ENCODE results near the gene SLC6A6.

Gene SLC6A6

DNA sequence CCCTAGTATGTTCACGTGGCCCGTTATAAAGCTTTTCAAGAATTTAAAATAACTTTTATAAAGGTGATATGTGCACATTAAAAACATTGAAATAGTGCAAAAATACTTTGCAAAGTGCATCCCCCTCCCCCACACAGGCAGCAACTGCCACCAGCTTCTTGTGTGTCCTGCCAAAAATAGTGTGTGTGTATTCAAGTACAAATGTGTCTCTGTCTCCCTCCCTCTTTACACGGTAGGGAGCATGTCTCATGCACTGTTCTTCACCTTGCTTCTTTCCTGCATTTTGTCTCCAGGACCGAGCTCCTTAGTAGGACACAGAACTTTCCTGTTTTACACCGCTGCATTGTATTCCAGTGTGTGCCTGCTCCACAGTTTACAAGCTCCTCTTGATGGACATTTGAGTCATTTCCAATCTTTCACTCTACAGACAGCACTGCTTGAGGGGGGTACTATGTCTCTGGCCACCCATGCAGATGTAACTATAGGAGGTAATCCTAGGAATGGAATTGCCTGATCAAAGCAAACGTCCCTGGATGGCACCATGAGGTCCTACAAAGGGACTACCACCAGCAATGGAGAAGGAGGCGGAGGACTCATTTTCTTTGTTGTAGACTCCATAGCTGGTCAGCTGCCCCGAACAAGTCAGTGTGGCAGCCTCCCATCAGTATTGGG lies 52.4 kb downstream of the SLC6A6 start:
- no peak for DNase-seq

DNA sequence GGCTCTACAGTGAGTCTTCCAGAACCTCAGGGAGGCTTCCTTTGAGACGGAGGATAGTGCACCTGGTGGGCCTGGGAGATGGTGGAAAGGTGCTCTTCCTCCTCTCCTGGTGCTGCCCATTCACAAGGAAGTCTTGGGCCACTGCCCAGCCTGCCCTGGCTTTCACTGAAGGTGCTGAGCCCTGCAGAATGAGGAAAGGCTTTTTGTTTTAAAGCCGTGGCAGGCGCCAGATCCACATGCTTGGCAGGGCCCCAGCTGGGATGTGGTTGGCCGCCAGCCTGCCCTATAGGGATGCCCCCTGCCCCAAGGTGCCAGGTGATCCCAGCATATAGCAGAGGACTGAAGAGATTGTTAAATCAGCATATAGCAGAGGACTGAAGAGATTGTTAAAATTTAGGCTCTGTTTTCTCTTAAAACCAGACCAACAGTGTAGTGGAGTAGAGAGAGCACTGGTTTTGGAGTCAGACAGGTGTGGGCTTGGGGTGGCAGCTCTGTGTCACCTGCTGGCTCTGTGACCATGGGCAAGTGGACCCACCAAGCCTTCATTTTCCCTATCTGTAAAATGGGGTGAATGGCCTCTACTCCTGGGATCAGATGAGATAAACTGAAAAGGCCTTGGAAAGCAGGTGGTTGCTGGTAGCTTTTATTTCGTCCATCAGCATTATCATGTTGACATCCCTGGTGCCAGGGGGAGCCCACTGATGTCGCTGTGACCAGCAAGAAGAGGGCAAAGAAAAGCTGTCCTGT lies 53.3 kb downstream of the SLC6A6 start:
- DNase-seq: no peak

DNA sequence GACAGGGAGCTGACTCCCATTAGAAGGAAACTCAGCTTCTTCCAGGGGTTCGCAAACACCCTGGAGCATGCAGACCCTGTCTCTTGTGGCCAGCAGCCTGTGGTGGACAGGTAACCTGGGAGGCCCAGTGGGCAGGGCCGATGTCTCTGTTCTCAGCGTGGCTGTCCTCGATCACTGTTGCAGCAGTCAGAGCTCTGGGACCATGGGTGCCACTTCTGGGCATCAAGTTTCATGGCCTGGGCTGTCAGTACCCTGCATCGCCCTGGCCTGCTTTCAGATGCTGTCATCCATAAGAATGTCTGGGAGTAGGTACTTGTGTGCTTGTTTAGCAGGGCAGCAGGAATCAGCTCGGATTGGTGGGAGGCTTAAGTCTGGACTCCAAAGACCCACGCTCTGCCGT lies 54.4 kb downstream of the SLC6A6 start:
- no peak for DNase-seq

DNA sequence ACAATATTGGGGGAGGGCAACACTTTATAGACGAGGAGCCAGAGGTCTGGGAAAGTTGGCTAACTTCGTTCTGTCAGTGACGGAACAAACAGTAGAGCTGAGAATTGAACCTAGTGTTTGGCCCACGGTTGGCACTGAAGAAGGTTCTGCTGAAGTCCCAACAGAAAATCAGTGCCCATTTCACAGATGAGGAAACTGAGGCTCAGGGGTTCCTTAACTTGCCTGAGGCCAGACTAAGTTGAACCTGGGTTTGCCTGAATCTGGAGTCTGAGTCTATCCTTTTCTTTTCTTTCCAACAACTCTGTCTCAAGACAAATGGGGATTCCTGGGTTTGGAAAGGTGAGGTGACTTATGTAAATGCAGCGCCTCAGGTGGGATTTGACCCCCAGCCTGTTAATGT lies 55.1 kb downstream of the SLC6A6 start:
- no peak for DNase-seq

DNA sequence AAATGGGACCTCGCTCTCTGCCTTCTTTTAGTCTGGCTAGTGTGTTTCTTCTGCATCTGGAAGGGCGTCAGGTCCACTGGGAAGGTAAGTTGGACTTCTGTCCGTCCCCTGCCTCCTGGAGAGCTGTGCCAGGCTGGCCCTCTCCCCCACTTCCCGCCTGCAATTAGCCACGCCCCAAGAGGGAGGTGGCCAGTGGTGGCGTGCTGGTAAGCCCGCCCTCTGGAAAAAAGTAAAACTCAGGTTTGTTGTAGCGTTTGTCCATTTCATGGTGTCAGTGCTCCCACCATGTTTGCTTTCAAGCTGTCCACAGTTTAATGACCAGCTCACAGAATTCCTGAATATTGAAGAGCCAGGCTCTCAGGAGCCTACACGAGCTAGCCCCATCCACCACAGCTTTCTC lies 55.6 kb downstream of the SLC6A6 start:
- no peak for DNase-seq

DNA sequence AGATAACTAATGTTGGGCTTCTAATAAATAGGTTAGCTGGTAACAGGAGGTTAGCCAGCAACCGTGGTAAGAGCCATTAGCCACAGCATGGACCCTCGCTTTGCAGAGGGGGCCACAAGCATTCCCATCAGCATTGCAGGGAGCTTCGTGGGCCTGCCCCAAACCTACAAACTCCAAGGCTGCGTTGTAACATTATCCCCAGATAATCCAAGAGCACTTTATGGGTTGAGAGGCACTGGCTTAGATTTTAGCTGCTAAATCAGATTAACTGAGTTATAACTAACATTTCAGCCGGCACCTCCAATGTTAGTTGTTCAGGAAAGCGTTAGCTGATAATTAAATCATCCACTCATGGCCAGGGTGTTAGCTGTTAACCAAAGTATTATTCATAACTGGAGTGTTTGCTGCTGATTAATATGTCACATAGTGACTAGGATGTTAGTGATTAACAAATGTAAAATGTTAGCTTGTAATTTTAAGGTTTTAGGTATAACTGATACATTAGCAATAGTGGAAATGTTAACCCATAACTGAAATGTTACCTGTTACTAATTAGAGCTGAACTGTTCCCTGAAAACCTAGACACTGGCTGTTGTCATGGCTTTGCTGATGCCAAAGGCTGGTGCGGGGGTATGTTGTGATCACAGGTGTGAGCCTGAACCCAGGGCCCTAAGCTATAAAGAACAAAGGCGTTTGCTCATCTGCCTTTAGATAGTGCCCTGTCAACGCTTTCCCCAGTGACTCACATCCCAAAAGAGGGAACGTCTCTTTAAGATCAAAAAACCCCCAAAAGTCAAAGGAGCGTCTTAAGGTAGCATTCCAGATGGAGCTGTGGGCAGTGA lies 56.2 kb downstream of the SLC6A6 start:
- no peak for DNase-seq

DNA sequence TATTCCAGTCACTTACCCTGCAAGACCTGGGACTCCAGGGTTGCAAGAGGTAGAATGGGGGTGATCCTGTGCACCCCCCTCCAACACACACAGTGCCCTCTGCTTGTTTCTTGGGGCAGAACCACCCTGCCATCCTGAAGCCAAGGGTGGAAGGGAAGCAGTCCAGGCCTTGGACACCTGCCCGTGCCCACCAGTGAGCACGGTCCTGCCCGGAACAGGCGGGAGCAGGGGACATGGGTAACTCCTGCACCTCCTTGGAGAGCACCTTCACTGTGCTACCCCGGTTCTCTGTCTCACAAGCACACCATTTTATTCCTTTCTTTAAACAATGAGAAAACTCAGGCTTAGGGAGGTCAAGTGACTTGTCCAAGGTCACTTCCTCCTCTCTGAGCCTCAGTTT lies 57.0 kb downstream of the SLC6A6 start:
- no peak for DNase-seq

DNA sequence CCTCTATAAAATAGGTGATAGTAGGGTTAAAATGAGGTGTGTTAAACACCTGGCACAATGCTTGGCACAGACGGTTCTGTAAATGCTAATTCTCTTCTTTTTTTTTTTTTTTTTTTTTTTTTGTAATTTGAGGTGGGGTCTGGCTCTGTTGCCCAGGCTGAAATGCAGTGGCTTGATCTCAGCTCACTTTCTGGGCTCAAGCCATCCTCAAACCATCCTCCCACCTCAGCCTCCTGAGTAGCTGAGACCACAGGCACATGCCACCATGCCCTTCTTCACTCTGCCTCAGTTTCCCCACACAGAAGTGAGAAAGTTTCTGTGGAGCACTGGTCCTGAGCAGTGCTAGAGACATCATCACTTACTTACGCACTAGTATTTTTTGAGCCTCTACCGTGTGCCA lies 57.4 kb downstream of the SLC6A6 start:
- DNase-seq: no peak

DNA sequence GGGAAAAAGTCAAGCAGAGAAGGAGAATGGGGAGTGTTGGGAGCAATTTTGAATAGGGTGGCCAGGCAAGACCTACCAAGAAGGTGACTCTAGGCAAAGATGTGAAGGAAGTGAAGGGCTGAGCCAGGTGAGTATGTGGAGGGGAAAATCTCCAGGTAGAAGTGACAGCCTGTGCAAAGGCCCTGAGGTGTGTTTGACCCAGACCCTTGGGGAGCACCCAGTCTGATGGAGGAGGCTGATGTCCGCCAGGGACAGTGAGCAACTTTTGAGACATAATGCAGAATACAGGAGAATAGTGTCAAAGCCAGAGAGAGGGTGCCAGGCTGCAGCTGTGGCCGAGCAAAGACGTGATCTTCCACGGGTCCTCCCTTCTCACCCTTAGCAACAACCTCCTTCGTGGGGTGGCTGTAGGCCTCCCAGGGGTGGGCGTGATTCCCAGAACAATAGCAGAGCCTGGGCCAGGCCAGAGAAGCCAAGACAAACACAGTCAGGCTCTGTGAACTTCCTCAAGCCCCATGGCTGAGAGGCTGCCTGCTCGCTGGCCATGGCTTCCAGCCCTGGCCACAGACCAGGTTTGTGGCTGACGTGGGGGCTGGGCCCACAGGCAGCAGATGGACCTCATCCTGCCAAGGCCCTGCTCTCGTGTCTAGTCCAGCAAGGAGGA lies 58.1 kb downstream of the SLC6A6 start:
- DNase-seq: no peak

DNA sequence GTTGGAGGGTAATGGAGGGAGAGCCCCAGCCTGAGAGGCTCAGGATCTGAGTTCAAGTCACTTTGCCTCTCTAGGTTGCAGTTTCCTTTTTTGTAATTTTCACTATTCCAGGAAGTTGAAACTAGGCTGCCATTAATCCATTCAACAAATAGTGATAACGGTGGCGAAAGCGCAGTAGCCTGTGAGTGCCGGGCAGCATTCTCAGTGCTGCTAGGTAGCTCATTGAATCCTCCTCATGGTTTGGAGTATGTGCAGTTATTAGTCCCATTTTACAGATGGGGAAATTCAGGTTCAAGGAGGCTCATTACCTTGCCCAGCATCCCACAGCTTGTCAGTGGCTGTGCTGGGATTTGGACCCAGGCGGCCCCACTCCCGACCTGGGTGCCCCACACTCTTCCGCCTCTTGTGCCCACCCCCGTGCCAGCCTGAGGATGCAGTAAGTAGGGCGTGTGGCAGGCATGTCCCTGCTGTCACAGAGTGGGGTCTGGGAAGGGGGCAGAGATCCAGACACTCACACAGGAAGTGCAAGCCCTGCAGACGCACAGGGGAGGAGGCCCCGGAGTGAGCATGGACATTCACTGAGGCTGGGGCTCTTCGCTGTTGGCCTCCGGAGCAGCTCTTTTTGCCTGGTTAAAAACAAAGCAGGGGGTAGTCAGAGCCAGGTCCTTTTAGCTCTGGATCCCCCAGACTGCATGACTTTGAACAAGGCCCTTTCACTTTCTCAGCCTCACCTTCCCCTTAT lies 58.8 kb downstream of the SLC6A6 start:
- DNase-seq: no peak

DNA sequence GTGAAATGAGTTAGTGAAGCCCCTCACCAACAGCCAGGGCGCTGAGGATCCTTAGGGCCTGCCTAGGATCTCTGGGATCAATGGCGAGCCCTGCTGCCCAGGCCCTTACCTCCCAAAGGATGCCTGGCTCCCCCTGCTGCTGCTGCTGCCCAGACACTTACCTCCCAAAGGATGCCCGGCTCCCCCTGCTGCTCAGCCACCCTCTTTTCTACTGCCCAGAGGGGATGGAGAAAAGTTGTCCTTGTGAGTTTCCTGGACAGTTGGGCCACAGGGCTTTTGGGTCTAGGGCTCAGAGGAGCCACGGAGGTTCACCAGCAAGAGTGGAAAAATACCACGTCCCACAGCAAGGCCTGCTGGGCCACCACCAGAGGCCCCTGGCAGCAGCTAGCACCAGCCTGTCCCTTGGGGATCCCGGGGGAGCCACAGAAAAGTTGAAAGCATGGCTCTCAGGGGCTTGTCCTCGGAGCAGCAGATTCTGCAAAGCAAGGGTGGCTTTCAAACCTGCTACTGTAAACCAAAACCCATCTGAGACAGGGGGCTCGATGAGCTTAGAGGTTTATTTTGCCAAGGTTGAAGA lies 59.4 kb downstream of the SLC6A6 start:
- peak; percentile 36 for DNase-seq

DNA sequence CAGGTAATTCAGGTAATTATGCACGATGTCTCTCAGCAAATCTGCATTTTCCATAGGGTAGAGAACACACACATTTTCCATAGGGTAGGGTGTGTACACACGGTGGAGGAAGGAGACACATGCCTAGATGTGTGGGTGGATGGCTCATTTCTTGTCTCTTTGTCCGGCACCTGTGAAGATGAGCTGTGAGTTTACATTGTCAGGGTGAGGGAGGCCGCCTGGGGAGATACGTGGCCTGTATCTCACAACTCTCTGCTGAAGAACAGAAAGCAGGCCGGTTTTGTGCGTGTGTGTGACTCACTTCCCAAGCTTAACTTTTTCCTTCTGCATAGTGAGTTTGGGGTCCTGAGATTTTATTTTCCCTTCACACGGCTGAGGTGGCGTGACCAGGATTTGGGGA lies 60.3 kb downstream of the SLC6A6 start:
- DNase-seq: peak; percentile 14

DNA sequence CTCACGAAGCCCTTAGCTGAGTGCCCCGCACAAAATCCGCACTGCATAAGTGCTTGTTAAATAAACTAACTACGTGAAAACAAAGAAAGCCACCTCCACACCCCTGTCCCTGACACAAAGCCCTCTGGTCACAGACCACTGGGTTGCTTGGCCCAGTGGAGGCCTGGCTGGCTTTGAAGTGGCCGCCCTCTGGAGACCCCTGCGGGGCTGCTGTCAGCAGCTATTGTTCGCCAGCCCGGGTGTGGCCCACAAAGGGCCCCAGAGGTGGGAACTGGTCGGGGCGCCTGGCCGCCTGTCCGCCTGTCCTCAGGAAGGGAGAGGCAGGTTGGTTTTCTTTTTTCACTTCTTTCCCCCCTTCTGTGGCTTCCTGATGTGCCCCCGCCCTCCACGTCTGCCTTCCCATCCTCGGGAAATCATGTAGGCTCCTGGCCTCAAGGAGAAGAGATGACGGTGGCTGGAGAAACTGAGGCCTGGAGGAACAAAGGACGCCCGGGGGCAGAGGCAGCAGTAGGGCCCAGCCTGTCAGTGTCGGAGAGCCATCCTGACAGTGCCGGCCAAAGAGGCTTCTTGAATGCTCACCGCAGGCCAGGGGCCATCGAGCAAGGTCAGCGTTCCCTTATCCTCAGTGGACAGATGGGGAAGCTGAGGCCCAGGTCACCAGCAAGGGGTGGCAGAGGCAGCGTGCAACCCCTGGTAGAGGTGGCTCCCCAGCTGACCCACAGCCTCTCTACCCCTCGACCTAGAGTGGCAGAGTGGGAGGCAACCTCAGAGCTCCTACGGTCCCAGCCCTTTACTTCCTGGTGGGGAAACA lies 61.1 kb downstream of the SLC6A6 start:
- DNase-seq: no peak

DNA sequence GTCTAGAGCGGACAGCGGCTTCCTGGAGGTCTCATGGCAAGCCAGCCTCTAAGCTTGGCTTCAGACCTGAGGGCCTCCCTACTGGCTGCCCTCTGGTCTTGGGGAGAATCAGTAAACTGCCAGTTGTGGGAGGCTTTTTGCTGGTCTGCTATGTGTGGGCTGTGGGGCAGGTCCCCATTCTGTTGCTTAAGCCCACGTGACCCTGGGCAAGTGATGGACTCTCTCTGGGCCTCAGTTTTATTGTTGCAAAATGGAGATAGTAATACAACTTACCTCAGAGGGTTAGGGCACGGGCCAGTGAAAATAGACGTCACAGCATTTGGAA lies 61.7 kb downstream of the SLC6A6 start:
- no peak for DNase-seq

DNA sequence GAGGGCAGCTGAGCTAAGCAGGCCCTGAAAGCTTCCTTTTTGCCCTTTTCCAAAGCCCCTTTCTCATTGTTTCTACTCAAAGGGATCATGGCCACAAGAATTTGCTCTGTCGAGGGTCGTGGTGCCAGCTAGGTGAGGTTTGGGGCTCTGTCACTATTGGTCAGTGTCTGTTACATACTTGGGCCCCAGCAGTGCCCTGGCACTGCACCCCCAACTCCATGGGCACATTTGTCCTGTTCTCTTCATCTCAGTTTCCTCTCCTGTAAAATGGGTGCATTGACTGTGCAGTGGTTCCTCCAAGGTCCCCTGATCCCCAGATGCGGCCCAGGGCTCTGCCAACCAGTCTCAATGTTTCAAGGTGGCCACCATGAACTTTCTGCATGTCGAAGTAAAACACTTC lies 62.1 kb downstream of the SLC6A6 start:
- no peak for DNase-seq

DNA sequence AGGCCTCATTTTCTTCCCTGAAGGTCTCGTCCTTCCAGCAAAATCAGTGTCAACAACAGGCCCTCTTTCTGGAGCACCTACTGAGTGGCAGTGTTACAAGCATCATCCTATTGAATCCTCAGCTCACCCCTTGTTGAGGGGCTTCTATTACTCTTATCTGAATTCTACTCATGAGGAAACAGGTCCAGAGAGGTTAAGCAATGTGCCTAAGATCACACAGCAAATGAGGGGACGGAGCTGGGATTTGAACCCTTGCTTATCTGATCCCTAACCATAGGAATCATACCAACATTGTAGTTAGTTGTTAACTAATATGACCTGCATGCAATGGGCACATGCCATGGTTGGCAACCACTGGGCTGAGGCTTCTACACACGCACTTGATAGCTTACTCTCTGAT lies 63.0 kb downstream of the SLC6A6 start:
- DNase-seq: no peak

DNA sequence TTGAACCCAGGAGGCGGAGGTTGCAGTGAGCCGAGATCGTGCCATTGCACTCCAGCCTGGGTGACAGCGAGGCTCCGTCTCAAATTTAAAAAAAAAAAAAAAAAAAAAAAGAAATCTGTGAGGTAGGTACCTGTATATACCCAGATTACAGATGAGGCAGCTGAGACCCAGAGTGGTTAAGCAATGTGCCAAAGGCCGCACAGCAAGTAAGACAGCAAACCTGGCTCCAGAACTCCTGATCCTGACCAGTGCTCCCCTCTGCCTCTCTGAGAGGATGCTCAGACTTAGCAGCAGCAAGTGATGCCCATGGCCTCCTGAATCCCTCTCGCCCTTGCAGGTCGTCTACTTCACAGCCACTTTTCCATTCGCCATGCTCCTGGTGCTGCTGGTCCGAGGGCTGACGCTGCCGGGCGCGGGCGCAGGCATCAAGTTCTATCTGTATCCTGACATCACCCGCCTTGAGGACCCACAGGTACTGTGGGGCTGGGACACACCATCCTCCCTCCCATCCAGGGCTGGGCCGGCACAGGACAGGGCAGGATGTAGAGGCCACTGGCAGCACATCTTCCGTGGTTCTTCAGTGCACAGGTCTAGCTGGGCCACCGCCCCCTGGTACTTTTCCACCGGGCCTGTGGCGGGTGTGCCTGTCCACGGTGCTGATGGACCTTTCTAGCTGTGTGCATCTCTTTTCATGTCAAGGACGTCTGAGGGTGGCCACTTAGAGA lies 63.9 kb downstream of the SLC6A6 start:
- no peak for DNase-seq

DNA sequence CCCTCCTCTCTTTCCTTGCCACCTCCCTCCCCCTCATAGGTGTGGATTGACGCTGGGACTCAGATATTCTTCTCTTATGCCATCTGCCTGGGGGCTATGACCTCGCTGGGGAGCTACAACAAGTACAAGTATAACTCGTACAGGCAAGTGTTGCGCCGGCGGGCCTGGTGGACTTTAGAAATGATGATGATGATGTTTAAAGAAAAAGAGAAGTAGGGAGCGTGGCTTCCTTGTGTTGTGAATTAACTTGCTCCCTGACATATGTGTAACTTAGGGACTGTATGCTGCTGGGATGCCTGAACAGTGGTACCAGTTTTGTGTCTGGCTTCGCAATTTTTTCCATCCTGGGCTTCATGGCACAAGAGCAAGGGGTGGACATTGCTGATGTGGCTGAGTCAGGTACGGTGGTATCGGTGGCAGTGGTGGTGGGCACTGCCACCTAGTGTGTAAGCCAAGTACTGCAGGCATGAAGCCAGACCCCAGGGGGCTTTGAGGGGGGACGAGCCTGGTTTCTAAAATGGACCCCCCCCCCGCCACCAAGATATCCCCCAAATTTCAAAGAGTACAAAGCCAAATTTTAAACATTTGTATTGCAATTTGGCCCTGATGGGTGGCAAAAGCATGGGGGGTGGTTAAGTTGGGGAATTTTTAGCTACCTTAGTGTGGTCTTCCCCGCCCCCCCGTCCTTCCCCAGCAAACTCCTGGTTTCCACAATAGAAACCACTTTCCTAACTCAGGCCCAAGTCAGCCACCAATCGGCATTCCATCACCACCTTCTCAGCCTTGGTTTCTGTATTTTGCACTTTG lies 65.6 kb downstream of the SLC6A6 start:
- peak; percentile 42 for DNase-seq

DNA sequence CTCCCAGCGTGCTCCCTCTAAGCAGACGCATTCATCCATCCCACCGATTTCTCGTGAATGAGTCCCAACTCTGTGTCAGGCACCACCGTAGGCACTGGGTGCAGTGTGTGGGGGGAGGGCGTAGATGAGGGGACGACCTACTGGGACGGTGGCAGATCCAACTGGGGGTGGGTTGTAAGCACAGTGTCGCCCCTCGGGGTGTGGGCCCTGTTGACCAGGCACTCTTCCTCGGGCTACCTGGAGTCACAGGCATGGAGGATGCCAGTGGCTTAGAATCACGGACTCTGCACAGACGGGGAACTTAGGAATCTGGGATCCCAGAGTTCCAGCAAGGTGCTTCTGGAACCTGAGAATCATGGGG lies 66.2 kb downstream of the SLC6A6 start:
- no peak for DNase-seq

DNA sequence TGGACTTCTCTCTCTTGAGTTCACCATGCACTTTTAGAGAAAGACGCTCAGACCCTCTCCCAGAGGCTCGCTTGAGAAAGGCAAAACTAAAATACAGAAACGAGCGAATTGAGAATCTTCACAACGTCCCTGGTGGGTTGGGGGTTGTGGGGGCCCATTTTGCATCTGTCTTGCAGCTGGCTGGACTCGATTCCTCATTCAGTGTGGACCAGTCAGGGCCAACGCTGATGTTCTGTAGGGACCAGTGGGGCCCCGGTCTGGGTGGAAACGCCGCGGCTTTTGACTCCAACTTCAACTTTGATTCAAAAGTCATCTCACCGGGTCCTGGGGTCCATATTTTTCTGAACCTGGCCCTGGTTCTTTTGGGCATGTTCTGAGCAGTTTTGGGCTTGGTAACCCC lies 68.1 kb downstream of the SLC6A6 start:
- DNase-seq: no peak
